AG10803 (cell line): ENCODE measurements around the gene COL4A6.

ENCODE experiments used
- DNase-seq: peaks from one replicate; pipeline ENCODE4 v3.0.0; 2010; ENCODE audit warnings: low read depth
- H3K4me3 ChIP-seq: 2 replicates; pipeline ENCODE4 v1.5.1; 2011; ENCODE audit warnings: mild to moderate bottlenecking, low read length, control low read depth
- CTCF ChIP-seq: conservative IDR thresholded peaks from 2 replicates; pipeline ENCODE4 v1.5.1; 2011; ENCODE audit warnings: mild to moderate bottlenecking, low read length, control low read depth, inconsistent platforms

Gene COL4A6

GRCh38 chrX:108159028-108159670, 279.1 kb downstream of the COL4A6 start:
- TF ChIP-seq CTCF, result no peak
- no peak for DNase-seq
- no peak overlapping the region for H3K4me3 ChIP-seq

GRCh38 chrX:108157628-108158027, 280.6 kb downstream of the COL4A6 start:
- DNase-seq, result no peak
- TF ChIP-seq CTCF, result no peak
- H3K4me3 ChIP-seq, result no peak overlapping the region

- H3K4me3 ChIP-seq, result no peak overlapping the region
- DNase-seq, result no peak
- no peak for TF ChIP-seq CTCF
Measured at GRCh38 chrX:108156934-108157466, 281.2 kb downstream of the COL4A6 start.

- H3K4me3 ChIP-seq, result no peak overlapping the region
- no peak for DNase-seq
- TF ChIP-seq CTCF, result no peak
Measured at GRCh38 chrX:108156082-108156481, 282.1 kb downstream of the COL4A6 start.

- no peak overlapping the region for H3K4me3 ChIP-seq
- TF ChIP-seq CTCF, result no peak
- no peak for DNase-seq
Measured at GRCh38 chrX:108148524-108148923, 289.7 kb downstream of the COL4A6 start.

GRCh38 chrX:108138814-108139702, 299.2 kb downstream of the COL4A6 start:
- TF ChIP-seq CTCF, result peak; percentile 56
- DNase-seq, result no peak
- no peak overlapping the region for H3K4me3 ChIP-seq
